A673 (cell line): ENCODE measurements around the gene OR10R2. TPM values are rescaled to one million over a fixed set of nuclear protein-coding genes. Genes with fewer than 3 reads are reported as not detected.
"Not testable (repeated sequence)": the region's sequence is repeated elsewhere in the genome, so short reads cannot be mapped to it uniquely, and the experiment has no call there.

Experiments
- Bru-seq: library from RNA; stranded (reverse); fragments of 400-500 nt; gene quantifications from one replicate; lab custom pipeline; 2021; lab: Mats Ljungman, UMichigan
- BruChase-seq, 2 experiments: library from RNA; stranded (reverse); fragments of 400-500 nt; gene quantifications; one replicate each; lab custom pipeline; 2021; lab: Mats Ljungman, UMichigan
- BruUV-seq: library from RNA; stranded (reverse); fragments of 400-500 nt; replicated peaks from 2 replicates; lab custom pipeline; 2021; lab: Mats Ljungman, UMichigan
- CTCF ChIA-PET: fragments of 300-600 bp; sonication (Branson Sonifier 250); formaldehyde crosslinking; loops from one replicate; lab custom pipeline; 2022; ENCODE audit warnings: antibody characterized with exemption; lab: Charles Lee
- POLR2A ChIA-PET: fragments of 300-600 bp; sonication (Branson Sonifier 250); formaldehyde crosslinking; loops from one replicate; lab custom pipeline; 2022; ENCODE audit warnings: antibody characterized with exemption; ENCODE audit not compliant: low non-redundant PET; lab: Charles Lee
- DNase-seq: peaks from one replicate; pipeline ENCODE4 v3.0.0-alpha.2; 2015; ENCODE audit warnings: low spot score
- H3K27ac ChIP-seq: fragments of 200-600 bp; sonication (generic); 2 replicates; pipeline ENCODE4 v1.5.1; 2016; ENCODE audit warnings: mixed run types, low read depth, mild to moderate bottlenecking, mixed read lengths, antibody characterized with exemption, low read length; ENCODE audit not compliant: poor library complexity, severe bottlenecking
- H3K27me3 ChIP-seq: fragments of 200-600 bp; sonication (generic); replicated peaks from 2 replicates; pipeline ENCODE4 v1.6.1; 2017; ENCODE audit warnings: mixed run types, low read depth, mild to moderate bottlenecking, mixed read lengths, antibody characterized with exemption, low read length; ENCODE audit not compliant: insufficient read depth, poor library complexity
- H3K36me3 ChIP-seq: fragments of 200-600 bp; sonication (generic); 2 replicates; pipeline ENCODE4 v1.6.1; 2016; ENCODE audit warnings: mixed run types, mild to moderate bottlenecking, mixed read lengths, antibody characterized with exemption, low read length; ENCODE audit not compliant: insufficient read depth, poor library complexity, severe bottlenecking
- H3K4me1 ChIP-seq: fragments of 200-600 bp; sonication (generic); 2 replicates; pipeline ENCODE4 v1.6.1; 2017; ENCODE audit warnings: mixed run types, mild to moderate bottlenecking, mixed read lengths, antibody characterized with exemption, low read length; ENCODE audit not compliant: insufficient read depth, poor library complexity, severe bottlenecking
- H3K4me3 ChIP-seq: fragments of 200-600 bp; sonication (generic); 2 replicates; pipeline ENCODE4 v1.5.1; 2016; ENCODE audit warnings: low read depth, mixed run types, mild to moderate bottlenecking, mixed read lengths, low read length; ENCODE audit not compliant: poor library complexity, severe bottlenecking
- H3K9me3 ChIP-seq: fragments of 200-600 bp; sonication (generic); 2 replicates; pipeline ENCODE4 v1.6.1; 2016; ENCODE audit warnings: mixed run types, low read depth, mild to moderate bottlenecking, mixed read lengths, antibody characterized with exemption, low read length; ENCODE audit not compliant: poor library complexity, severe bottlenecking
- CTCF ChIP-seq: fragments of 300-800, 200-600 bp; sonication (generic); conservative IDR thresholded peaks from 2 replicates; pipeline ENCODE4 v1.5.1; 2017; ENCODE audit warnings: low read depth, mild to moderate bottlenecking, antibody characterized with exemption, low read length, moderate library complexity, mixed read lengths
- EZH2 ChIP-seq: fragments of 200-600 bp; sonication (generic); IDR thresholded peaks from 2 replicates; pipeline ENCODE4 v1.6.1; 2017; ENCODE audit warnings: borderline replicate concordance, low read depth, mild to moderate bottlenecking, mixed read lengths, antibody characterized with exemption, low read length; ENCODE audit not compliant: poor library complexity, severe bottlenecking
- intact Hi-C: fragments of 100-400 bp; cut with micrococcal nuclease; formaldehyde crosslinking; loops from one replicate; pipeline ENCODE4 v1.10.0; 2022; ENCODE audit not compliant: unreplicated experiment
- long read RNA-seq: library from polyadenylated mRNA; stranded (forward); transcript quantifications from one replicate; pipeline ENCODE4 v2.0.0, GENCODE V29; 2022
- total RNA-seq: library from RNA; stranded (reverse); gene quantifications from 2 replicates; pipeline ENCODE4 v1.2.3, GENCODE V29; 2021

The OR10R2 gene
- total RNA-seq (not detected in 2 replicates), Bru-seq, nascent RNA (not detected), BruChase-seq, experiment 1, labeled RNA remaining after a 2-hour chase (not detected), BruChase-seq, experiment 2, labeled RNA remaining after a 6-hour chase (not detected)
- long read RNA-seq, result 0 reads

- Histone ChIP-seq H3K4me1 (no peaks in the 10 kb centered on the region), H3K4me3 (no peak within 1 kb of the TSS), H3K36me3 (no peaks in the 10 kb centered on the region), H3K27me3 (peaks cover 26% of the 10 kb centered on the region), H3K9me3 (no peaks in the 10 kb centered on the region), H3K27ac (no peak within 1 kb of the TSS)
- no peak for DNase-seq
- ChIA-PET CTCF (no interaction called here), POLR2A (no interaction called here)
- intact Hi-C loops, result no loop called here
- TF ChIP-seq EZH2 (no peak), CTCF (no peak)
- no TSS peak for BruUV-seq
Observed at GRCh38 chr1:158471920-158472319, at the start of gene OR10R2. OR10R2 (plus strand) TSS chr1:158472220; CDS start chr1:158472326, 106 bp downstream.

- Histone ChIP-seq H3K4me3 (no peak overlapping the region), H3K27me3 (peaks cover 21% of the 10 kb centered on the region), H3K27ac (no peak overlapping the region), H3K36me3 (no peaks in the 10 kb centered on the region), H3K4me1 (no peaks in the 10 kb centered on the region), H3K9me3 (no peaks in the 10 kb centered on the region)
- TF ChIP-seq EZH2 (no peak), CTCF (no peak)
- POLR2A ChIA-PET, result no interaction called here
- intact Hi-C loops, result no loop called here
- DNase-seq, result no peak
- CTCF ChIA-PET, result no interaction called here
- no TSS peak for BruUV-seq
Observed at GRCh38 chr1:158425027-158425426, 47.0 kb upstream of the OR10R2 start.

GRCh38 chr1:158426137-158426536 is 45.9 kb upstream of the OR10R2 start, which contains the start of gene OR10K2:
OR10K2 (minus strand) TSS chr1:158426237; CDS start chr1:158420866, 5,371 bp downstream.
- H3K4me1 ChIP-seq, result no peaks in the 10 kb centered on the region
- no peak within 1 kb of the TSS for H3K27ac ChIP-seq
- H3K27me3 ChIP-seq, result peaks cover 24% of the 10 kb centered on the region
- ChIA-PET CTCF (no interaction called here), POLR2A (no interaction called here)
- H3K9me3 ChIP-seq, result no peaks in the 10 kb centered on the region
- intact Hi-C loops, result no loop called here
- no peak for DNase-seq
- H3K36me3 ChIP-seq, result no peaks in the 10 kb centered on the region
- no TSS peak for BruUV-seq
- TF ChIP-seq EZH2 (no peak), CTCF (no peak)
- no peak within 1 kb of the TSS for H3K4me3 ChIP-seq

GRCh38 chr1:158430163-158430562 is 41.9 kb upstream of the OR10R2 start:
- POLR2A ChIA-PET, H3K4me1 ChIP-seq, DNase-seq, H3K4me3 ChIP-seq, intact Hi-C loops, BruUV-seq, H3K27me3 ChIP-seq, CTCF ChIA-PET, H3K27ac ChIP-seq, H3K9me3 ChIP-seq, H3K36me3 ChIP-seq: not testable (repeated sequence)
